Neural progenitor cell (in vitro differentiated cells): ENCODE results near the gene VAMP3. TPM values are rescaled to one million over a fixed set of nuclear protein-coding genes. Genes with fewer than 3 reads are reported as not detected.

ENCODE experiments used
- DNase-seq: peaks from one replicate; pipeline ENCODE4 v3.0.0-alpha.2; 2016; ENCODE audit warnings: low spot score
- H2AFZ ChIP-seq: fragments of 200-600 bp; sonication (generic); replicated peaks from 2 replicates; pipeline ENCODE4 v1.6.1; 2016; ENCODE audit warnings: antibody characterized with exemption
- H3F3A ChIP-seq: fragments of 200-600 bp; sonication (generic); 2 replicates; pipeline ENCODE4 v1.6.1; 2016; ENCODE audit warnings: antibody characterized with exemption, low read depth
- H3K27ac ChIP-seq: fragments of 200-600 bp; sonication (generic); 2 replicates; pipeline ENCODE4 v1.5.1; 2016; ENCODE audit warnings: mild to moderate bottlenecking
- H3K27me3 ChIP-seq: fragments of 200-600 bp; sonication (generic); 2 replicates; pipeline ENCODE4 v1.6.1; 2016; ENCODE audit warnings: mild to moderate bottlenecking, moderate library complexity
- H3K36me3 ChIP-seq: fragments of 200-600 bp; sonication (generic); 2 replicates; pipeline ENCODE4 v1.5.1; 2016
- H3K4me1 ChIP-seq: fragments of 200-600 bp; sonication (generic); 2 replicates; pipeline ENCODE4 v1.6.1; 2016; ENCODE audit warnings: mixed run types
- H3K4me2 ChIP-seq: fragments of 200-600 bp; sonication (generic); 2 replicates; pipeline ENCODE4 v1.6.1; 2016
- H3K4me3 ChIP-seq: fragments of 200-600 bp; sonication (generic); 2 replicates; pipeline ENCODE4 v1.5.1; 2016
- H3K79me2 ChIP-seq: fragments of 200-600 bp; sonication (generic); 2 replicates; pipeline ENCODE4 v1.6.1; 2016; ENCODE audit warnings: low read depth
- H3K9ac ChIP-seq: fragments of 200-600 bp; sonication (generic); 2 replicates; pipeline ENCODE4 v1.6.1; 2016
- H3K9me3 ChIP-seq: fragments of 200-600 bp; sonication (generic); 2 replicates; pipeline ENCODE4 v1.5.1; 2016; ENCODE audit warnings: low read depth
- H4K20me1 ChIP-seq: fragments of 200-600 bp; sonication (generic); 2 replicates; pipeline ENCODE4 v1.6.1; 2016; ENCODE audit warnings: low read depth
- H3K27ac Mint-ChIP-seq: 3 replicates; pipeline ENCODE4 v1.8.0; 2021; ENCODE audit warnings: mixed read lengths
- H3K27me3 Mint-ChIP-seq: 2 replicates; pipeline ENCODE4 v1.8.0; 2022; ENCODE audit warnings: low read depth, mild to moderate bottlenecking, inconsistent platforms, moderate library complexity, mixed read lengths; ENCODE audit not compliant: insufficient read depth
- H3K36me3 Mint-ChIP-seq: 3 replicates; pipeline ENCODE4 v1.8.0; 2021; ENCODE audit warnings: mixed read lengths
- H3K4me1 Mint-ChIP-seq: 3 replicates; pipeline ENCODE4 v1.8.0; 2021; ENCODE audit warnings: mixed read lengths
- H3K4me3 Mint-ChIP-seq: 3 replicates; pipeline ENCODE4 v1.8.0; 2021; ENCODE audit warnings: mild to moderate bottlenecking, moderate library complexity, mixed read lengths
- H3K9me3 Mint-ChIP-seq: 3 replicates; pipeline ENCODE4 v1.8.0; 2020; ENCODE audit warnings: mixed read lengths
- CTCF ChIP-seq: fragments of 200-600 bp; sonication (generic); IDR thresholded peaks from 2 replicates; pipeline ENCODE4 v1.5.1; 2017; ENCODE audit warnings: antibody characterized with exemption, mild to moderate bottlenecking
- EZH2 ChIP-seq: fragments of 200-600 bp; sonication (generic); IDR thresholded peaks from 2 replicates; pipeline ENCODE4 v1.6.1; 2017; ENCODE audit warnings: antibody characterized with exemption, mild to moderate bottlenecking, moderate library complexity
- EZH2phosphoT487 ChIP-seq: fragments of 200-600 bp; sonication (generic); IDR thresholded peaks from 2 replicates; pipeline ENCODE4 v1.6.1; 2017; ENCODE audit warnings: antibody characterized with exemption
- total RNA-seq: library from RNA; depleted of rRNA; stranded (reverse); fragments of >200 nt; gene quantifications from 2 replicates; pipeline ENCODE4 v1.2.3, GENCODE V29; 2015; ENCODE audit warnings: low replicate concordance

The VAMP3 gene
- total RNA-seq, 1 donor from 2014 or later, result 66.6 TPM

GRCh38 chr1:7827126-7827955 lies 56.2 kb downstream of the VAMP3 start:
- peaks cover 9% of the 10 kb centered on the region for H3K4me1 ChIP-seq
- no peak overlapping the region for H3K4me3 ChIP-seq
- no peak overlapping the region for H3K9ac ChIP-seq
- Mint-ChIP-seq H3K27ac (no peak overlapping the region), H3K27me3 (no peaks in the 10 kb centered on the region), H3K36me3 (peaks cover 5% of the 10 kb centered on the region), H3K9me3 (no peaks in the 10 kb centered on the region), H3K4me1 (no peaks in the 10 kb centered on the region), H3K4me3 (no peak overlapping the region)
- H3K27ac ChIP-seq, result no peak overlapping the region
- peaks cover 6% of the 10 kb centered on the region for H3K36me3 ChIP-seq
- no peaks in the 10 kb centered on the region for H4K20me1 ChIP-seq
- TF ChIP-seq CTCF (no peak), EZH2 (no peak), EZH2phosphoT487 (no peak)
- no peak for DNase-seq
- no peaks in the 10 kb centered on the region for H3K79me2 ChIP-seq
- no peaks in the 10 kb centered on the region for H3K27me3 ChIP-seq
- H3K4me2 ChIP-seq, result no peak overlapping the region
- H3K9me3 ChIP-seq, result no peaks in the 10 kb centered on the region
- H2AFZ ChIP-seq, result no peak overlapping the region
- peaks cover 6% of the 10 kb centered on the region for H3F3A ChIP-seq

Other genes starting within 250 kb of the VAMP3 start
- 3.6 and 6.1 TPM in 2 replicates for gene PER3, start 13.0 kb downstream of the VAMP3 start, total RNA-seq
- gene UTS2, start 81.8 kb downstream of the VAMP3 start, total RNA-seq, result not detected in 2 replicates
- gene TNFRSF9, start 169.5 kb downstream of the VAMP3 start, total RNA-seq, result not detected in 2 replicates
- 193 and 214 TPM in 2 replicates for gene PARK7, start 190.4 kb downstream of the VAMP3 start, total RNA-seq